T-cell (primary cell): ENCODE data around the gene CCDC88C. TPM values are rescaled to one million over a fixed set of nuclear protein-coding genes. Genes with fewer than 3 reads are reported as not detected.

Source experiments
- ATAC-seq, 4 experiments: fragments of 200-7000 bp in 3 of 4; fragments of 150-1000 bp in 1 of 4; cut with Tn5 transposase; replicated peaks in 1 of 4; 1 replicate in 3 of 4; 2 replicates in 1 of 4; pipeline ENCODE4 v1.10.0; 2021; ENCODE audit warnings: moderate library complexity in 3 of 4, mild to moderate bottlenecking in 2 of 4, moderate number of reproducible peaks in 1 of 4
- CTCF ChIA-PET, 2 donors: fragments of 300-600 bp; sonication (Branson Sonifier 250); formaldehyde crosslinking; loops; one replicate each; lab custom pipeline; 2022; ENCODE audit warnings: antibody characterized with exemption in 2 of 2; lab: Charles Lee
- POLR2A ChIA-PET, 2 donors: fragments of 300-600 bp; sonication (Branson Sonifier 250); formaldehyde crosslinking; loops; one replicate each; lab custom pipeline; 2022; ENCODE audit warnings: antibody characterized with exemption in 2 of 2; lab: Charles Lee
- DNase-seq, 35 experiments: peaks; one replicate each; pipeline versions ENCODE4 v3.0.0 to v3.0.0-alpha.2; 2013 to 2023
- H3K27ac ChIP-seq: one replicate; pipeline ENCODE4 v1.5.1; 2013; ENCODE audit warnings: low read length
- H3K27me3 ChIP-seq, 2 experiments: replicated peaks in 1 of 2; 1 replicate in 1 of 2; 2 replicates in 1 of 2; pipeline versions ENCODE4 v1.6.1 to v1.7.0; 2013; ENCODE audit warnings: low read length in 1 of 2, mixed read lengths in 1 of 2; ENCODE audit not compliant: control insufficient read depth in 2 of 2, insufficient read depth in 2 of 2; ENCODE audit errors: extremely low read depth in 1 of 2
- H3K36me3 ChIP-seq, 2 donors: 1 replicate in 1 of 2; 2 replicates in 1 of 2; pipeline versions ENCODE4 v1.6.1 to v1.7.0; 2013; ENCODE audit warnings: low read length in 1 of 2; ENCODE audit not compliant: control insufficient read depth in 2 of 2, insufficient read depth in 1 of 2; ENCODE audit errors: extremely low read depth in 1 of 2
- H3K4me1 ChIP-seq, 2 experiments: 1 replicate in 1 of 2; 2 replicates in 1 of 2; pipeline versions ENCODE4 v1.6.1 to v1.7.0; 2013; ENCODE audit warnings: low read length in 2 of 2, mixed read lengths in 1 of 2; ENCODE audit not compliant: insufficient read depth in 2 of 2, control insufficient read depth in 1 of 2; ENCODE audit errors: extremely low read depth in 1 of 2
- H3K4me3 ChIP-seq, 2 donors: 1 replicate in 1 of 2; 2 replicates in 1 of 2; pipeline versions ENCODE4 v1.5.1 to v1.7.0; 2013; ENCODE audit warnings: mild to moderate bottlenecking in 2 of 2, low read length in 1 of 2, moderate library complexity in 1 of 2; ENCODE audit not compliant: control insufficient read depth in 1 of 2; ENCODE audit errors: extremely low read depth in 1 of 2
- H3K9me3 ChIP-seq: 2 replicates; pipeline ENCODE4 v1.7.0; 2013
- H3K27ac Mint-ChIP-seq, 2 donors: one replicate each; pipeline ENCODE4 v1.8.0; 2020 to 2021; ENCODE audit warnings: mild to moderate bottlenecking in 2 of 2, mixed read lengths in 2 of 2
- H3K27me3 Mint-ChIP-seq, 2 donors: one replicate each; pipeline ENCODE4 v1.8.0; 2021 to 2022; ENCODE audit warnings: mixed read lengths in 2 of 2
- H3K36me3 Mint-ChIP-seq: one replicate; pipeline ENCODE4 v1.8.0; 2021; ENCODE audit warnings: mixed read lengths
- H3K4me1 Mint-ChIP-seq, 3 donors: one replicate each; pipeline ENCODE4 v1.8.0; 2020 to 2022; ENCODE audit warnings: mixed read lengths in 3 of 3, mild to moderate bottlenecking in 1 of 3
- H3K4me3 Mint-ChIP-seq, 3 donors: one replicate each; pipeline ENCODE4 v1.8.0; 2020 to 2022; ENCODE audit warnings: mild to moderate bottlenecking in 3 of 3, mixed read lengths in 3 of 3, moderate library complexity in 3 of 3
- H3K9me3 Mint-ChIP-seq, 3 donors: one replicate each; pipeline ENCODE4 v1.8.0; 2020 to 2022; ENCODE audit warnings: mixed read lengths in 3 of 3
- WGBS: methylation state at CpG from one replicate; pipeline ENCODE4 v1.1.5; 2013; ENCODE audit warnings: missing lambda C conversion rate; ENCODE audit not compliant: insufficient coverage; 5-methylcytosine and 5-hydroxymethylcytosine counted together
- total RNA-seq, 35 experiments: library from RNA in 6 of 35; stranded (reverse) in 6 of 35; fragments of 120-200 nt in 1 of 35; gene quantifications; one replicate each; pipeline versions ENCODE4 v1.2.1 to v1.2.4 and lab custom pipeline; 2013 to 2026

The CCDC88C gene
- total RNA-seq, 5 donors from 2014 or later (not counting 1 experiment from before 2014, with no cell fraction given): 260 to 368 (median 275) TPM

DNA sequence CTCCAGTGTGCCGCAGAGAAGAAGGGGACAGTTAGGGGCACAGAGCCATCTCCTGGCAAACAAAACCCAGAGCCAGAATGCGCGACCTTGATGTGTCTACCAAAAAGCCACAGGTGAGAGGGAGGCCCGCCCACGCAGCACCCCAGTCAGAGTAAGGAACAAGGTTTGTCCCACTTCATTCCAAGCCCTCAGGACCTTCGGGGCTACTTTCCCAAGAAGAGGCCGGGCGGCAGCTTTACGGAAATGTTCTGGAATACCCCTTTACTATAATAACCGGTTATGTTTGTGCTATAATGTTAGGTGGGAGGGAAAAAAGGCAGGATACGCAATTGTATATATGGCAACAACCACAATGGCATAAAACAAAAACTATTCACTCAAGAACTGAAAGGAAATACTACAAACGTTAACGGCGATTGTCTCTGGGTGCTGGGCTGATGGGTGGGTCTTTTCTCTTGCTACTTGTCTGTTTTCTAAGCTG lies 12.3 kb downstream of the CCDC88C start:
- 16% methylated on average over 3 of the region's 14 CpGs for WGBS
- Mint-ChIP-seq H3K36me3 (peaks cover 43% of the 10 kb centered on the region), H3K27me3 (no peaks in the 10 kb centered on the region), H3K9me3 (no peaks in the 10 kb centered on the region), H3K4me1 (peaks cover 93 to 95% (median 94%) of the 10 kb centered on the region in 3 donors), H3K4me3 (peak overlapping the region; percentile 68 to 81 (median 69)), H3K27ac (peak overlapping the region; percentile 94)
- CTCF ChIA-PET: interaction anchor here in 1 of 2 donors (0.6 to 0.9 kb wide), 2 partner anchors 10 to 14 kb away, joined by 3 to 5 read pairs; no protein-coding TSS in a partner anchor
- ATAC-seq: peak; percentile 57 to 74 (median 63)
- no peaks in the 10 kb centered on the region for H3K9me3 ChIP-seq
- POLR2A ChIA-PET: interaction anchor here (0.6 to 1.0 kb wide), 3 partner anchors 10 to 400 kb away, joined by 3 to 9 read pairs (median 4); no protein-coding TSS in a partner anchor
- peaks cover 11 to 37% of the 10 kb centered on the region in 2 donors for H3K36me3 ChIP-seq
- H3K27me3 ChIP-seq: no peaks in the 10 kb centered on the region
- H3K27ac ChIP-seq: peak overlapping the region; percentile 95
- DNase-seq: peak in 34 of 35 experiments; percentile 46 to 83 (median 70)
- H3K4me3 ChIP-seq: peak overlapping the region; percentile 2 to 22
- peaks cover 78 to 96% of the 10 kb centered on the region in 2 experiments for H3K4me1 ChIP-seq

GRCh38 chr14:91402771-91403600 lies 14.6 kb downstream of the CCDC88C start:
- H3K4me3 Mint-ChIP-seq: peak overlapping the region; percentile 71 to 81 (median 73)
- H3K4me1 Mint-ChIP-seq: peaks cover 95 to 96% (median 96%) of the 10 kb centered on the region in 3 donors
- H3K27ac Mint-ChIP-seq: peak overlapping the region; percentile 94
- WGBS: 55% methylated on average over 7 of the region's 18 CpGs
- ATAC-seq (no peak), DNase-seq (peak in 7 of 35 experiments; percentile 21 to 50 (median 37))
- H3K27me3 ChIP-seq: no peaks in the 10 kb centered on the region
- H3K4me3 ChIP-seq: peak overlapping the region; percentile 27 to 50
- no peaks in the 10 kb centered on the region for H3K27me3 Mint-ChIP-seq
- H3K36me3 ChIP-seq: peaks cover 11 to 29% of the 10 kb centered on the region in 2 donors
- no peaks in the 10 kb centered on the region for H3K9me3 Mint-ChIP-seq
- H3K36me3 Mint-ChIP-seq: peaks cover 26% of the 10 kb centered on the region
- ChIA-PET CTCF (interaction anchor here (0.6 to 1.5 kb wide), 4 partner anchors 13 to 79 kb away, joined by 3 to 4 read pairs (median 3); no protein-coding TSS in a partner anchor), POLR2A (interaction anchor here (0.6 to 1.5 kb wide), 4 partner anchors 8 to 53 kb away, joined by 3 to 5 read pairs (median 3); no protein-coding TSS in a partner anchor)
- H3K9me3 ChIP-seq: no peaks in the 10 kb centered on the region
- H3K27ac ChIP-seq: peak overlapping the region; percentile 95
- peaks cover 81 to 95% of the 10 kb centered on the region in 2 experiments for H3K4me1 ChIP-seq

DNA sequence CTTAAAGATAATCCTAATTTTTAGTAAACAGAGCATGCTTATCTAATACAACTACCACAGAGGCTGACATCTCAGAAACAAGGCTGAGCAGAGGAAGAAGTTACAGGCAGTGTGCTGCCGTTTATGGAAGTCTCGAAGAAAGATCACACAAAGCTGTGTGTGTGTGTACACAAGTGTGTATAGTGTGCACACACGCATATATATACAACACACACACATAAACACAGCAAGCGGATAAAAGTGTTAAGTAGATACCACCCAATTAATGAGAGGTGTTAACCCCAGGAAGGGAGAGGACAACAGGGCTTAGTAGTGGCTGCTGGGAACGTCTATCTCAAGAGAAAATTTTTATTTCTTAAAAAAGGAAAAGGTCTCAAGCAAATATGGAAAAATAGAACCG lies 15.3 kb downstream of the CCDC88C start:
- ChIA-PET POLR2A (interaction anchor here (0.6 to 1.5 kb wide), 4 partner anchors 8 to 53 kb away, joined by 3 to 5 read pairs (median 3); no protein-coding TSS in a partner anchor), CTCF (interaction anchor here in 1 of 2 donors (0.6 to 1.5 kb wide), 3 partner anchors 14 to 79 kb away, joined by 3 to 4 read pairs (median 3); no protein-coding TSS in a partner anchor)
- ATAC-seq (no peak), DNase-seq (peak in 1 of 35 experiments; percentile 53)
- H3K27me3 ChIP-seq: no peaks in the 10 kb centered on the region
- Mint-ChIP-seq H3K36me3 (peaks cover 22% of the 10 kb centered on the region), H3K27ac (peak overlapping the region; percentile 94), H3K4me1 (peaks cover 95 to 96% (median 96%) of the 10 kb centered on the region in 3 donors), H3K9me3 (no peaks in the 10 kb centered on the region), H3K27me3 (no peaks in the 10 kb centered on the region), H3K4me3 (peak overlapping the region; percentile 71 to 81 (median 73))
- peak overlapping the region; percentile 95 for H3K27ac ChIP-seq
- H3K9me3 ChIP-seq: no peaks in the 10 kb centered on the region
- H3K4me3 ChIP-seq: peak overlapping the region in 1 of 2 donors; percentile 27
- no CpG with 5 or more reads among the region's 6 CpGs for WGBS
- H3K4me1 ChIP-seq: peaks cover 81 to 95% of the 10 kb centered on the region in 2 experiments
- peaks cover 11 to 23% of the 10 kb centered on the region in 2 donors for H3K36me3 ChIP-seq

GRCh38 chr14:91401751-91402150 lies 15.9 kb downstream of the CCDC88C start:
- Histone ChIP-seq H3K4me1 (peaks cover 81 to 95% of the 10 kb centered on the region in 2 experiments), H3K36me3 (peaks cover 5 to 17% of the 10 kb centered on the region in 2 donors), H3K27ac (peak overlapping the region; percentile 95), H3K4me3 (peak overlapping the region in 1 of 2 donors; percentile 23), H3K27me3 (no peaks in the 10 kb centered on the region), H3K9me3 (no peaks in the 10 kb centered on the region)
- H3K4me3 Mint-ChIP-seq: peak overlapping the region; percentile 71 to 81 (median 73)
- DNase-seq: no peak
- H3K36me3 Mint-ChIP-seq: peaks cover 16% of the 10 kb centered on the region
- H3K27ac Mint-ChIP-seq: peak overlapping the region; percentile 94
- ChIA-PET POLR2A (interaction anchor here in 1 of 2 donors (0.9 kb wide), 1 partner anchor 52 kb away, joined by 5 read pairs; no protein-coding TSS in a partner anchor), CTCF (interaction anchor here in 1 of 2 donors (0.6 to 1.5 kb wide), 2 partner anchors 15 to 27 kb away, joined by 3 to 4 read pairs; no protein-coding TSS in a partner anchor)
- ATAC-seq: no peak
- 65% methylated on average over 3 of the region's 7 CpGs for WGBS
- no peaks in the 10 kb centered on the region for H3K9me3 Mint-ChIP-seq
- peaks cover 95 to 96% (median 96%) of the 10 kb centered on the region in 3 donors for H3K4me1 Mint-ChIP-seq
- no peaks in the 10 kb centered on the region for H3K27me3 Mint-ChIP-seq

DNA sequence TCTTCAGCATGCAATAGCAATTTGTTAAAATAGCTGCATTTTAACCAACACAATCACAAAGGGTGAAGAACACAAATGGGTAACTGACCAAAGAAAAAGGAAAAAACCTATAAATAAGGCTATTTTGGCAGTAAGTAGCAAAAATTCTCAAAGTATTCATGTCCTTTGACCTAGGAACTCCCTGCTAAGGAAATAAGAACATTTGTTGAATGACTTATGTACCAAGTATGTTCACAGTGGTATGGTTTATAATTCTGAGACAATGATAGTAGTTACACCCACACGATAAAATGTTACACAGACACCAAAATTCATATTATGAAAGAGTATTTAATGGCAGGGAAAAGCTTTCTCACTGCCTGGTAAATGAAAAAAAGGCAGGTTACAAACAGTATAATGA lies 16.9 kb downstream of the CCDC88C start:
- peaks cover 0 to 14% of the 10 kb centered on the region in 2 donors for H3K36me3 ChIP-seq

More for the DNA sequence above, 16.9 kb downstream of the CCDC88C start:
- H3K4me1 ChIP-seq: peaks cover 81 to 95% of the 10 kb centered on the region in 2 experiments
- Mint-ChIP-seq H3K4me1 (peaks cover 95 to 96% (median 96%) of the 10 kb centered on the region in 3 donors), H3K9me3 (no peaks in the 10 kb centered on the region), H3K27me3 (no peaks in the 10 kb centered on the region), H3K4me3 (peak overlapping the region; percentile 98 to 99 (median 98)), H3K27ac (peak overlapping the region; percentile 91 to 98), H3K36me3 (peaks cover 14% of the 10 kb centered on the region)
- ATAC-seq (no peak), DNase-seq (no peak)
- peak overlapping the region; percentile 69 to 77 for H3K4me3 ChIP-seq
- ChIA-PET CTCF (interaction anchor here (0.9 to 4.4 kb wide), 9 partner anchors 9 to 76 kb away, joined by 3 to 15 read pairs (median 5); partner anchors contain the start of gene CCDC88C (in 1 of the 2)), POLR2A (interaction anchor here in 1 of 2 donors (1.0 to 1.5 kb wide), 2 partner anchors 9 to 15 kb away, joined by 4 to 9 read pairs; no protein-coding TSS in a partner anchor)
- H3K27ac ChIP-seq: peak overlapping the region; percentile 85
- no CpG with 5 or more reads among the region's 1 CpG for WGBS
- H3K9me3 ChIP-seq: no peaks in the 10 kb centered on the region
- no peaks in the 10 kb centered on the region for H3K27me3 ChIP-seq
